ENCODE results near the gene NEU4. TPM values are rescaled to one million over a fixed set of nuclear protein-coding genes. Genes with fewer than 3 reads are reported as not detected.

NEU4 gene
- total and polyA plus RNA-seq, 10 donors = 0.04 to 1.9 (median 0.32) TPM; not detected in 3

DNA sequence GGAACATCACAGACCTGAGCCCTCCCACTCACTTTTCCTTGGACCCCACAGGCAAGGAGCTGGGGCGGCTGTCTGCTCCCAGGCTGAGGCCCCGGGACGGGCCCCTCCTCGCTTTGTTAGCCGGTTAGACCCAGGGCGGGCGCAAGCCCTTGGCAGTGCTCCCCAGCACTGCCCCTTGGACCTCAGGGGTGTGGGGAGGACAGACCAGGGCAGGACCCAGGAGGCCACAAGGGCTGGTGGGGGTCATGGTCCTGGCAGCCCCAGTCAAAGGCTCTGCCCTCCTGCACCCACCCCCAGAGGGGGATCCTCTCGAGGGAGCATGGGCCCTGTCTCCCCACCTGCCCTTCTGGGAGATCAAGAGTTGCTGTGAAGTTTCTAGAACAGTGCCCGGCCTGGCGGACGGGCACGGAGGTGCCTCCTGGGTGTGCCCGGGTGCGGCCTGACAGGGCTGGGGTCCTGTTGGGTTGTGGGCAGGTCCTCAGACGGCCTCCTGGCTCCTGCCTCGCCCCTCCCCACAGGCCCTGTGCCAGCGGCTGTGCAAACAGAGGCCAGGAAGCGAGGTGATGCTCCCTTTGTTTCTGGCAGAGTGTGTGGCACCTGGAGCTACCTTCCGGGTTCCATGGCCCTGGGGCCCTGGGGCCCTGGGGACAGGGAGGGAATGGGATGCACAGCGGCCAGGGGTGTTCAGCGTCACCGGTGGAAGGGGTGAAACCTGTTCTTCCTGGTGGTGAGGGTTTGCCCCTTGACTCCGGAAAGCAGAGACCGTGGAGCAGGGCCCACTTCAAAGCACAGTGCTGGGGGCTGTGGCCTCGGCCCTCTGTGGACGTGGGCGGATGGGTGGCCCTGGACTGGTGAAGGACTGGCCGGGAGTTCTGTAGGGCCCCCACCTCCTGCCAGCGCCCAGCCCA lies 35.2 kb upstream of the NEU4 start:
- intact Hi-C loops (cut with DNase I; ENCODE audit: low total_unique reads) = no loop called here
- peaks cover 0 to 34% (median 11%) of the 10 kb centered on the region in 6 donors for H3K4me1 ChIP-seq

DNA sequence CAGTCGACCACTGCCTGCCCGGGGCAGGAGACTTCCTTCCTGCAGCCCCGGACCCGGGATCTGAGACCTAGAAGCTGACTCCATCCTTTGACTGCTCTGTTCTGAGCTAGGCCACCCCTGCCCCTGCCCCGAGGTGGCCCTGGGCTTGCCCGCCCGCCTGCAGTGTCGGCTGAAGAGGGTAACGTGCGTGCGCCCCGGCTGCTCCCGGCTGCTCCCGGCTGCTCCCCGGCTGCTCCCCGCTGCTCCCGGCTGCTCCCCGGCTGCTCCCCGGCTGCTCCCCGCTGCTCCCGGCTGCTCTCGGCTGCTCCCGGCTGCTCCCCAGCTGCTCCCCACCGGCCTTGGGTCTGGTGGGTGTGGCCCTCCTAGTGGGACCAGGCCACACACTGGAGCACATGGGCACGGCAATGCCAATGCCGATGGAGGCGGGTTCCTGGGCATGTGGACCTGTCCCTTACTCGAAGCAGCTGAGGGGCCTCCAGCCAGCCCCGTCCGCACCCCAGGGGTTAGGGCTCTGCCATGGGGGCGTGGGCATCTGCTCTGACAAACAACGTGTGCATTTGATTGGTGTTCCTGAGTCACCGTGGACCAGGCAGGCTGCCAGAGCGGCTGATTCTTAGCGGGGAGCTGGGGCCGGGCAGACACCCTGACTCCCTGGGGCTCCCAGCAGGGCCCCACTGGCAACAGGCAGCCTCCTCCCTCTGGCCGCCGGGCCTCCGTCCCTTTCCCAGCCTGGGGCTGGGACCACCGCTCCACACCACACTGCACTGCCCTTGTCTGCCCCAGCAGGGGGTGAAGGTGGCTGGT lies 34.4 kb upstream of the NEU4 start:
- TF ChIP-seq, protein P1, sequence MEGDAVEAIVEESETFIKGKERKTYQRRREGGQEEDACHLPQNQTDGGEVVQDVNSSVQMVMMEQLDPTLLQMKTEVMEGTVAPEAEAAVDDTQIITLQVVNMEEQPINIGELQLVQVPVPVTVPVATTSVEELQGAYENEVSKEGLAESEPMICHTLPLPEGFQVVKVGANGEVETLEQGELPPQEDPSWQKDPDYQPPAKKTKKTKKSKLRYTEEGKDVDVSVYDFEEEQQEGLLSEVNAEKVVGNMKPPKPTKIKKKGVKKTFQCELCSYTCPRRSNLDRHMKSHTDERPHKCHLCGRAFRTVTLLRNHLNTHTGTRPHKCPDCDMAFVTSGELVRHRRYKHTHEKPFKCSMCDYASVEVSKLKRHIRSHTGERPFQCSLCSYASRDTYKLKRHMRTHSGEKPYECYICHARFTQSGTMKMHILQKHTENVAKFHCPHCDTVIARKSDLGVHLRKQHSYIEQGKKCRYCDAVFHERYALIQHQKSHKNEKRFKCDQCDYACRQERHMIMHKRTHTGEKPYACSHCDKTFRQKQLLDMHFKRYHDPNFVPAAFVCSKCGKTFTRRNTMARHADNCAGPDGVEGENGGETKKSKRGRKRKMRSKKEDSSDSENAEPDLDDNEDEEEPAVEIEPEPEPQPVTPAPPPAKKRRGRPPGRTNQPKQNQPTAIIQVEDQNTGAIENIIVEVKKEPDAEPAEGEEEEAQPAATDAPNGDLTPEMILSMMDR (IDR thresholded peaks at IDR 0.05 in 8 of 11, conservative IDR thresholded peaks at IDR 0.05 in 3 of 11) = no peak
- TF ChIP-seq POLR2AphosphoS5 (IDR thresholded peaks at IDR 0.05) (no peak), POLR2A (IDR thresholded peaks at IDR 0.05) (no peak)
- peaks cover 0 to 34% (median 11%) of the 10 kb centered on the region in 6 donors for H3K4me1 ChIP-seq
- peaks cover 0 to 60% (median 12%) of the 10 kb centered on the region in 7 donors for H3K27me3 ChIP-seq (replicated peaks in 1 of 7)
- no peak overlapping the region for H3K27ac ChIP-seq
- peak; percentile 74 for DNase-seq
- no peaks in the 10 kb centered on the region for H3K9me3 ChIP-seq
- intact Hi-C loops (cut with DNase I; ENCODE audit: low total_unique reads) = no loop called here
- WGBS, 5 donors = 61 to 83% (median 78%) methylated on average over 27 to 40 of the region's 40 CpGs
- no peaks in the 10 kb centered on the region for H3K36me3 ChIP-seq
- no peak overlapping the region for H3K4me3 ChIP-seq

More for the DNA sequence above, 35.2 kb upstream of the NEU4 start:
- Histone ChIP-seq H3K36me3 (no peaks in the 10 kb centered on the region), H3K27ac (no peak overlapping the region), H3K27me3 (replicated peaks in 1 of 7) (peaks cover 0 to 60% (median 12%) of the 10 kb centered on the region in 7 donors), H3K9me3 (no peaks in the 10 kb centered on the region), H3K4me3 (no peak overlapping the region)
- TF ChIP-seq POLR2AphosphoS5 (IDR thresholded peaks at IDR 0.05) (no peak), POLR2A (IDR thresholded peaks at IDR 0.05) (no peak)
- TF ChIP-seq, protein P1 (IDR thresholded peaks at IDR 0.05 in 8 of 11, conservative IDR thresholded peaks at IDR 0.05 in 3 of 11) = no peak
- DNase-seq = peak; percentile 73
- WGBS, 5 donors = 72 to 88% (median 81%) methylated on average over 15 to 29 of the region's 29 CpGs

DNA sequence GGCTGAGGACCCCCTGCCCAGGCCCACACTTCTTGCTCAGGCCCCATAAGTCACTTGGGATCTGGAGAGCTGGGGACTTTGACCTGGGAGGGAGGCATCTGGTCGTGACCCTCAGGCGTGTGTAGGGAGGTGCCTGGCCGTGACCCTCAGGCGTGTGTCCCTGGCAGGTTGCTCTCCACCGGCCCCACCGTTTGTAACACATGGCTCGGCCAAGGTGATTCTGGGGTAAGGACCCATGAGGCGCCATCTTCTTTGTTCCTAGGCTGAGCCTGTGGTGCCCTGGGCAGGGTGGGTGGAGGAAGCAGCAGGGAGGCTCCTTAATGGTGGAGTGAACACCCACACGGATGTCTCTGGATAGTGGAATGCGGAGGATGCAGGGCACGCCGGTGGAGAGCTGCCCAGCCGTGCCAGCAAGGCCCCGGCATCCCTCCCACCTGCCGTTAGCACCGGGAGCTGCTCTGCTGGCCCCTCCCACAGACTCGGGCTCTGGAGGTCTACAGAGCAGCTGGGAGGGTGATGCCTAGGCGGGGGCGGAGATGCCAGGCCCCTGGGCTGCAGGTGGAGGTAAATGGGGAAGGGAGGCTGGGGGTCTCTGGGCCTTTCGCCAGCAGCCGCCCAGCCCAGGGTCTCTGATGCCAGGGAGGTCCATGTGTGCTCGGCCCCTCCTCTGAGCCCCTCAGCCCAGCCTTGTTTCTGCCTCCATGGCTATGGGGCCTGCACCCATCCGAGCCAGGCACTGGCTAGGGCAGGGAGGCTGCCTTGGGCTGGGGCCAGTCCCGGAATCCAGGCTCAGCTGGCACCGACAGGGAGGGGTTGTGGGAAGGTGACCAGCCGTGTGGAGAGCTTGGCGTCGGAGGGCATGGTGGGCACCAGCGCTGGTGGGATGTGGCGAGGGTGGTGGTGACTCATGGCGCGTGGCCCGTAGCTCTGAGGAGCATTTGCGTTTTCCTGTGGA lies 33.5 kb upstream of the NEU4 start:
- Histone ChIP-seq H3K27me3 (replicated peaks in 1 of 7) (peaks cover 0 to 60% (median 12%) of the 10 kb centered on the region in 7 donors), H3K4me1 (peaks cover 0 to 30% (median 11%) of the 10 kb centered on the region in 6 donors), H3K9me3 (peaks cover 0 to 5% (median 3%) of the 10 kb centered on the region in 8 donors), H3K4me3 (no peak overlapping the region), H3K27ac (no peak overlapping the region), H3K36me3 (no peaks in the 10 kb centered on the region)
- TF ChIP-seq, protein P1 (IDR thresholded peaks at IDR 0.05 in 8 of 11, conservative IDR thresholded peaks at IDR 0.05 in 3 of 11) = no peak
- TF ChIP-seq POLR2AphosphoS5 (IDR thresholded peaks at IDR 0.05) (no peak), POLR2A (IDR thresholded peaks at IDR 0.05) (no peak)
- intact Hi-C loops (cut with DNase I; ENCODE audit: low total_unique reads) = no loop called here
- peak; percentile 64 for DNase-seq
- 82 to 89% (median 88%) methylated on average over 12 to 34 of the region's 34 CpGs for WGBS, 5 donors

All from spleen (tissue), 11 donors.